Measurements from ENCODE around the gene PRSS21. TPM values are rescaled to one million over a fixed set of nuclear protein-coding genes. Genes with fewer than 3 reads are reported as not detected.

Gene PRSS21, protein sequence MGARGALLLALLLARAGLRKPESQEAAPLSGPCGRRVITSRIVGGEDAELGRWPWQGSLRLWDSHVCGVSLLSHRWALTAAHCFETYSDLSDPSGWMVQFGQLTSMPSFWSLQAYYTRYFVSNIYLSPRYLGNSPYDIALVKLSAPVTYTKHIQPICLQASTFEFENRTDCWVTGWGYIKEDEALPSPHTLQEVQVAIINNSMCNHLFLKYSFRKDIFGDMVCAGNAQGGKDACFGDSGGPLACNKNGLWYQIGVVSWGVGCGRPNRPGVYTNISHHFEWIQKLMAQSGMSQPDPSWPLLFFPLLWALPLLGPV
- 1 to 10 TPM; 1.8 to 2.4 TPM for total RNA-seq

DNA sequence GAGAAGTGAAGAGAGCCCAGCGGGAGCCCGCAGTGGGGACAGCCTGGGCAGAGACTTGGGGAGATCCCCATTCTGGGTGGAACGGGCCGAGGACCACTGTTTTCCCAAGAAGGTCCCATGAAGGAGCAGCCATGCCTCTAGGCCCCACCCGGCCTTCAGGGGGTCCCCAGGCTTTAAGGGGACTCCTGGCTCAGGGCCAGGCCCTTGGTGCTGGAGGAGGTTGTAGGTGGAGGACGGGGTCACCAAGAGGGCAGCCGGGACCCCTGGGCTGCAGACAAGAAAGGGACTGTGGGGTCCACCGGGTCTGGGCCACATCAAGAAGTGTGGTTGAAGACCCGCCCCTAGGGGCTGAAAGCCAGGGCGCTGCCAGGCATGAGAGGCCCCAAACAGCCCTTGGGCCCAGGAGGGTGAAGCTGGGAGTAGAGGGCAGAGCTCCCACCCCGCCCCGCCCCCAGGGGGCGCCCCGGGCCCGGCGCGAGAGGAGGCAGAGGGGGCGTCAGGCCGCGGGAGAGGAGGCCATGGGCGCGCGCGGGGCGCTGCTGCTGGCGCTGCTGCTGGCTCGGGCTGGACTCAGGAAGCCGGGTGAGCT is at the start of gene PRSS21:
PRSS21 (plus strand) TSS at position 487 of the 589 bp plus-strand sequence; CDS start at position 519, 32 bp downstream.
- Mint-ChIP-seq H3K36me3 (no peaks in the 10 kb centered on the region), H3K27ac (no peak within 1 kb of the TSS), H3K9me3 (no peaks in the 10 kb centered on the region)
- peak in 1 of 2 donors; percentile 54 for DNase-seq (ENCODE audit: low spot score in 2 of 2)
- ATAC-seq, result peak in 1 of 2 donors; percentile 44

DNA sequence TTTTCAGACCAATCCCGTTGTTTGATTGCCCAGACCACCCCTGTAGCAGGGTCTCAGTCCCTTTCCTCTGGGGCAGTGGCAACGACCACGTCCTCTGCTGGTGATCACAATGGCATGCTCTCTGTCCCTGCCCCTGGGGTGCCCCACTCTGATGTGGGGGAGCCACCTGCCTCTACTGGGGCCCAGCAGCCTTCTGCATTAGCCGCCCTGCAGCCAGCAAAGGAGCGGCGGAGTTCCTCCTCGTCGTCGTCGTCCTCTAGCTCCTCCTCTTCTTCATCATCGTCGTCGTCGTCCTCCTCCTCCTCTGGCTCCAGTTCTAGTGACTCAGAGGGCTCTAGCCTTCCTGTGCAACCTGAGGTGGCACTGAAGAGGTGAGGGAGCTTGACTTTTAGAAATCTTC is 49.1 kb upstream of the PRSS21 start:
- ATAC-seq (no peak), DNase-seq (ENCODE audit: low spot score in 2 of 2) (no peak)
- Mint-ChIP-seq H3K9me3 (no peaks in the 10 kb centered on the region), H3K27ac (peak overlapping the region; percentile 35 to 95), H3K36me3 (peaks cover 33 to 45% of the 10 kb centered on the region in 2 donors)

- DNase-seq (ENCODE audit: low spot score in 2 of 2) (no peak), ATAC-seq (no peak)
- H3K27ac Mint-ChIP-seq, result peak overlapping the region; percentile 35 to 92
- no peaks in the 10 kb centered on the region for H3K9me3 Mint-ChIP-seq
- H3K36me3 Mint-ChIP-seq, result peaks cover 27 to 38% of the 10 kb centered on the region in 2 donors
These were observed 48.5 kb upstream of the PRSS21 start for GRCh38 chr16:2768403-2769089.

DNA sequence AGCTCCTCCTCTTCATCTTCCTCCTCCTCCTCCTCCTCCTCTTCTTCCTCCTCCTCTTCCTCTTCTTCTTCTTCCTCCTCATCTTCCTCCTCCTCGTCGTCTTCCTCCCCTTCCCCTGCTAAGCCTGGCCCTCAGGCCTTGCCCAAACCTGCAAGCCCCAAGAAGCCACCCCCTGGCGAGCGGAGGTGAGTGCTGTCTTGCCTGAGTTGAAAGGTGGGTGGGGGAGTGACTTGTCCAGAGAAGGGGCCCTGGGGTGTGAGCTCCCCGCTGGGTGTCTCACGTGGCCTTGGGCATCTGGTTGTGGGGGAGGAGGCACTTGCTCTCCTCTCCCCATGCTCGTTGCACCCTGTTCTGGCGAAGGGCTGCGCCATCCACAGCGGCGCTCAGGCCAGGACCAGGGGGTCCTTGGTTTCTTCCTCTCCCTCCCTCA is 47.9 kb upstream of the PRSS21 start:
- H3K36me3 Mint-ChIP-seq, result peaks cover 22 to 33% of the 10 kb centered on the region in 2 donors
- H3K27ac Mint-ChIP-seq, result peak overlapping the region; percentile 34 to 96
- H3K9me3 Mint-ChIP-seq, result no peaks in the 10 kb centered on the region
- no peak for ATAC-seq
- no peak for DNase-seq (ENCODE audit: low spot score in 2 of 2)

DNA sequence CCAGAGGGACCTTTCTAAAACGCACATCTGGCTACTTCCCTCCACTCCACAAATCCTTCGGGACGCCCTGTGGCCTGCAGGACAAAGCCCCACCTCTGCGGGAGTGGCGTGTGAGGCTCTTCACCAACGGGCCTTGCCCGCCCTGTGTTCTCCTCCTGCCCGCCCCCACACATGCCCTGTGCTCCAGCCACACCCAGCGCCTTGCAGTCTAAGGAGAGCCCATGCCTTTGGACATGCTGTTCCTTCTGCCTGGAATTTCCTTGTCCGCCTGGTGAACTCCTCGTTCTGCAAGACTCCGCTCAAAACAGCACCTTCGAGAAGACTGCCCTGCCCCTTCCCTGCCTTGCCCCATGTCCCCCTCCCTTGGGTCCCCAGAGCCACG is 47.4 kb upstream of the PRSS21 start:
- peak overlapping the region; percentile 34 to 96 for H3K27ac Mint-ChIP-seq
- no peak for DNase-seq (ENCODE audit: low spot score in 2 of 2)
- no peak for ATAC-seq
- H3K36me3 Mint-ChIP-seq, result peaks cover 18 to 31% of the 10 kb centered on the region in 2 donors
- no peaks in the 10 kb centered on the region for H3K9me3 Mint-ChIP-seq

- Mint-ChIP-seq H3K9me3 (no peaks in the 10 kb centered on the region), H3K36me3 (peaks cover 16 to 25% of the 10 kb centered on the region in 2 donors), H3K27ac (peak overlapping the region; percentile 34 to 44)
- ATAC-seq (peak; percentile 4), DNase-seq (ENCODE audit: low spot score in 2 of 2) (peak in 1 of 2 donors; percentile 58)
These were observed 46.7 kb upstream of the PRSS21 start for GRCh38 chr16:2770057-2770951.

DNA sequence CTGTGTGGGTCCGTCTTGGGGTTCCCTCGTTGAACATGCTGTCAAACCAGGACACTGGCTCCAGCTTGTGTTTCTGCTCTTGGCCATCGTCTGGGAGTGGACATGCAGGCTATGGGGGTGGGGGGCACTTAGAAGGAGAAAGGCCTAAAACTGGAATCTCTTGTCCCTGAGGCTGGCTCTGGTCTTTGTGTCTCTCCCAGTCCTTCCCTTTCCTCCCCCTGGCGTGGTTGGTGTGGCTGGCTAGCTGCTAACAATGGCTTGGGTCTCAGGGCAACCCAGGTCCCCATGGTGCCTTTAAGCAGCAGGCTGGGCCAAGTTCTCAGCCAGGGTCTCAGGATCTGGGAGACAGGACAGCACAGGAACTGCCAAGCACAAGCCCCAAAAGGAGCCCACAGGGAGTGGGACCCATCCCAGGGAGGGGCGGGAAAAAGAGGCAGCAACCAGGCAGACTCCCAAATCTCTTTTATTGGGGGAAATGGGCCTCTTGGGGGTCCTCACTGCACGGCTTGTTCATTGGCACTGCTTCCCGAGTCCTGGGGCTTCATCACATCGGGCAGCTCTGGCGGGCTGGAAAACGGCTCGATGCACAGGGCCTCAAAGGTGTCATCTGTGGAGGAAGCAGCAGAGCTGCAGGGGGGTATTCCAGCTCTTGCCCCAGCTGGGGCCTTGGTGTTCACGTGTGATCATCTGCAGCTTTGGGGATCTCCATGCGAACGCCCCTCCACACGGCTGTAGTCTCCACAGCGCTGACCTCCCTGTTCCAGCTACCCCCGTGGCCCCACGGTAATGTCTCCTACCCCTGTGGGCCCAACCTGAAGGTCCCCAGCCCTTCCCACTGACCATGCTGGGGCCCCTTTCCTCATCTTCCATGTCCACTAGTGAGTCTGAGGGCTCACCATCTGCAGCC is 45.3 kb upstream of the PRSS21 start:
- ATAC-seq, result no peak
- DNase-seq (ENCODE audit: low spot score in 2 of 2), result peak in 1 of 2 donors; percentile 50
- Mint-ChIP-seq H3K36me3 (peaks cover 17% of the 10 kb centered on the region in 2 donors), H3K27ac (peak overlapping the region; percentile 34 to 36), H3K9me3 (no peaks in the 10 kb centered on the region)

DNA sequence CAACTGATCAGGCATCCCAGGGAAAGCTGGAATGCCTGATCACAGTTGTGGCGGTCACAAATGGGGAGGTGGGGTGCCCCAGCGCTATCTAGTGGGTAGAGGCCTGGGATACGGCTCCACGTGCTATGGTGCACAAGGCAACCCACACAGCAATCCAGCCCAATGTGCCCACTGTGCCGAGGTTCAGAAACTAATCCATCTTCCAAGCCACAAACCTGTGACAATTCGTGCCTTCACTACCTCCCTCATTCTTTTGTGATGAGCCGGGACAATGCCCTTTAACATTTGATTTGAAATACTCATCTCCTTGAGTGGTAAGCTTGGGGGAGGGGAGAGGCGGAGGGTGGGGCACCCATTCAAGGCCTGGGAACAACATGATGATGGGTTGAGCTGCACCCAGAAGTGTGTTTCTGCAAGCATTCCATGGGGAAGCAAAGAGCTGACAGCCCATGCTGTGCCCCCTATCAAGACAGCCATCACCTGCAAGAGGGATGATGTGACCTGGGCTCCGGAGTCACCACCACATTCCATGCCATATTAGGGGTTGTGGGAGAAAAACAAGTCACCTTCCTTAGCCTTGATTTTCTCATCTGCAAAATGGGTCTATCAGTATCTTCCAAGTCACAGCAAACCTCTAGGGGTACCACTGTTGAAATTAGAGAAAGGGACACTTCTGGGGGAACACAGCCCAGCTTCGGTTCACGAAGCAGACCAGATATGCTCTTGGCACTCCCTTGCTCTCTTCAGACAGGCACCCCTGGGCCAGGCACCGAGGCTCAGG is 43.7 kb upstream of the PRSS21 start:
- H3K27ac Mint-ChIP-seq, result peak overlapping the region; percentile 43 to 55
- DNase-seq (ENCODE audit: low spot score in 2 of 2) (no peak), ATAC-seq (no peak)
- H3K9me3 Mint-ChIP-seq, result no peaks in the 10 kb centered on the region
- H3K36me3 Mint-ChIP-seq, result peaks cover 17 to 22% of the 10 kb centered on the region in 2 donors

- ATAC-seq (no peak), DNase-seq (ENCODE audit: low spot score in 2 of 2) (no peak)
- Mint-ChIP-seq H3K36me3 (peaks cover 21 to 22% of the 10 kb centered on the region in 2 donors), H3K27ac (peak overlapping the region; percentile 43 to 55), H3K9me3 (no peaks in the 10 kb centered on the region)
These were observed 42.7 kb upstream of the PRSS21 start for GRCh38 chr16:2774161-2774891.

- ATAC-seq (no peak), DNase-seq (ENCODE audit: low spot score in 2 of 2) (no peak)
- peak overlapping the region; percentile 97 for H3K27ac Mint-ChIP-seq
- H3K9me3 Mint-ChIP-seq, result no peaks in the 10 kb centered on the region
- H3K36me3 Mint-ChIP-seq, result peaks cover 15 to 21% of the 10 kb centered on the region in 2 donors
These were observed 41.8 kb upstream of the PRSS21 start for GRCh38 chr16:2775131-2775716.

GRCh38 chr16:2775765-2776499 is 41.1 kb upstream of the PRSS21 start:
- H3K27ac Mint-ChIP-seq, result peak overlapping the region; percentile 97
- ATAC-seq, result no peak
- DNase-seq (ENCODE audit: low spot score in 2 of 2), result no peak
- peaks cover 15 to 21% of the 10 kb centered on the region in 2 donors for H3K36me3 Mint-ChIP-seq
- H3K9me3 Mint-ChIP-seq, result no peaks in the 10 kb centered on the region

DNA sequence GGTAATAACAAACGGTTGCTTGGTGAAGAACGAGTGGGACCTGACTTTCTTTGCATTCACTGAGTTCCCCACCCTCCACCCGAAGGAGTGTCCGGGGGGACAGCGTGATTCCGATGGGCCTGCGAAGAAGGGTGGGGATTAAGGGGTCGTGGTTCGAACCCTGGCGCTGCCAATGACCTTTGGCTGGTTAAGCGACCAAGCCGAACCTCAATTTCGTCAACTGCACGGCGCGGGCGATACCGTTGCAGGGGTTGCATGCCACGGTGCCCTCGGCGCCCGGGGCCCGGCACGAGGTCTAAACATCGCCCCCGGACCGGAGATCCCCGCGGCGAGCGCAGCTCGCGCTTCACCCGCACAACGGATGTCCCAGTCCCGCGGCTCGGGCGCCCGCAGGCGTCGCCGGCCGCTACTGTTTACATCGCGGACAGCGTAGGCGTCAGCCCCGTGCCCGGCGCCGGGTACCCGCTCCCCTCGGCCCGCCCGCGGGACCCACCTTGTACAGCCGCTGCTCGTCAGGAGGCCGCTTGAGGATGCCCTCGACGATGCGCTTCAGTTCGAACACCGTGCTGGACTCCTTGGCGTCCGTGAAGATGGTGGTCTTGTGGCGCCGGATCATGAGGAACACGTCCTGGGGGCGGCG is 40.4 kb upstream of the PRSS21 start:
- H3K9me3 Mint-ChIP-seq, result no peaks in the 10 kb centered on the region
- peak; percentile 41 to 76 for DNase-seq (ENCODE audit: low spot score in 2 of 2)
- peak overlapping the region; percentile 97 for H3K27ac Mint-ChIP-seq
- peak; percentile 32 to 42 for ATAC-seq
- peaks cover 15 to 21% of the 10 kb centered on the region in 2 donors for H3K36me3 Mint-ChIP-seq
